Gastroesophageal sphincter (tissue), 4 donors: ENCODE measurements around the gene ZFP14. TPM values are rescaled to one million over a fixed set of nuclear protein-coding genes. Genes with fewer than 3 reads are reported as not detected.
"Not testable (repeated sequence)": the region's sequence is repeated elsewhere in the genome, so short reads cannot be mapped to it uniquely, and the experiment has no call there.

Experiments used
- ATAC-seq: fragments of 150-250 bp; one replicate; pipeline ENCODE4 v1.9.1; 2016; ENCODE audit warnings: mild to moderate bottlenecking, moderate library complexity
- H3K27ac ChIP-seq, 4 donors: fragments of 200-600 bp; sonication (generic) in 3 of 4; 1 replicate in 3 of 4; 2 replicates in 1 of 4; pipeline ENCODE4 v1.5.1; 2016 to 2019
- H3K27me3 ChIP-seq: fragments of 200-600 bp; sonication (generic); one replicate; pipeline ENCODE4 v1.5.1; 2019
- H3K36me3 ChIP-seq, 2 donors: fragments of 200-600 bp; sonication (generic); one replicate each; pipeline ENCODE4 v1.5.1; 2019; ENCODE audit warnings: control low read depth in 1 of 2
- H3K4me1 ChIP-seq, 3 donors: fragments of 200-600 bp; sonication (generic); 1 replicate in 2 of 3; 2 replicates in 1 of 3; pipeline ENCODE4 v1.5.1; 2016 to 2019; ENCODE audit warnings: control low read depth in 2 of 3
- H3K4me3 ChIP-seq, 2 donors: fragments of 200-600 bp; sonication (generic); one replicate each; pipeline ENCODE4 v1.5.1; 2019; ENCODE audit warnings: mild to moderate bottlenecking in 1 of 2, moderate library complexity in 1 of 2
- H3K9me3 ChIP-seq, 3 donors: fragments of 200-600 bp; sonication (generic); one replicate each; pipeline ENCODE4 v1.5.1; 2017 to 2019; ENCODE audit warnings: control low read depth in 2 of 3
- CTCF ChIP-seq, 4 experiments: fragments of 200-600 bp in 2 of 4; fragments of 450-650 bp in 2 of 4; sonication (generic) in 1 of 4; IDR thresholded peaks; one replicate each; pipeline ENCODE4 v1.5.1; 2017 to 2019; ENCODE audit warnings: antibody characterized with exemption in 4 of 4, mild to moderate bottlenecking in 2 of 4, moderate library complexity in 2 of 4
- EP300 ChIP-seq: sonication (generic); formaldehyde crosslinking; IDR thresholded peaks from one replicate; pipeline ENCODE4 v1.6.1; 2017; ENCODE audit warnings: antibody characterized with exemption, mild to moderate bottlenecking
- POLR2A ChIP-seq, 2 donors: fragments of 450-650 bp; IDR thresholded peaks; one replicate each; pipeline ENCODE4 v1.6.1; 2017; ENCODE audit warnings: antibody characterized with exemption in 2 of 2, mild to moderate bottlenecking in 2 of 2, moderate library complexity in 1 of 2
- POLR2AphosphoS5 ChIP-seq: sonication (generic); formaldehyde crosslinking; IDR thresholded peaks from one replicate; pipeline ENCODE4 v1.6.1; 2017; ENCODE audit warnings: antibody characterized with exemption
- WGBS, 2 donors: methylation state at CpG; one replicate each; pipeline ENCODE4 v1.1.5; 2018; ENCODE audit warnings: low coverage in 1 of 2; 5-methylcytosine and 5-hydroxymethylcytosine counted together
- total RNA-seq, 4 donors: library from RNA; depleted of rRNA; stranded (reverse); fragments of >200 nt; gene quantifications; one replicate each; pipeline ENCODE4 v1.1.0, GENCODE V29; 2016

The ZFP14 gene
- total RNA-seq, 4 donors from 2014 or later = 3.6 to 10.6 (median 4.1) TPM

GRCh38 chr19:36331353-36332228 is 47.4 kb downstream of the ZFP14 start:
- Histone ChIP-seq H3K4me1 (peaks cover 2 to 21% (median 8%) of the 10 kb centered on the region in 3 donors), H3K27ac (peak overlapping the region in 3 of 4 donors; percentile 43 to 70 (median 52)), H3K36me3 (peaks cover 0 to 43% of the 10 kb centered on the region in 2 donors), H3K4me3 (peak overlapping the region; percentile 63 to 78), H3K9me3 (peaks cover 0 to 3% (median 0%) of the 10 kb centered on the region in 3 donors), H3K27me3 (no peaks in the 10 kb centered on the region)
- ATAC-seq = peak; percentile 99
- TF ChIP-seq POLR2AphosphoS5 (peak; percentile 50), CTCF (IDR thresholded peaks at IDR 0.05) (peak in 1 of 4 experiments; percentile 29), POLR2A (IDR thresholded peaks at IDR 0.05) (no peak)
- 0 to 1% methylated on average over 20 to 26 of the region's 43 CpGs for WGBS, 2 donors

GRCh38 chr19:36330216-36330615 is 48.8 kb downstream of the ZFP14 start:
- Histone ChIP-seq H3K9me3 (peaks cover 0 to 3% (median 0%) of the 10 kb centered on the region in 3 donors), H3K4me3 (no peak overlapping the region), H3K36me3 (peaks cover 0 to 49% of the 10 kb centered on the region in 2 donors), H3K4me1 (peaks cover 2 to 21% (median 8%) of the 10 kb centered on the region in 3 donors), H3K27ac (no peak overlapping the region), H3K27me3 (no peaks in the 10 kb centered on the region)
- no peak for ATAC-seq
- TF ChIP-seq POLR2AphosphoS5 = no peak
- TF ChIP-seq POLR2A (IDR thresholded peaks at IDR 0.05) = no peak
- no peak for TF ChIP-seq EP300
- no peak for TF ChIP-seq CTCF (IDR thresholded peaks at IDR 0.05)
- 53 to 87% methylated on average over 6 to 7 of the region's 19 CpGs for WGBS, 2 donors

- H3K4me3 ChIP-seq, H3K27ac ChIP-seq, ATAC-seq, H3K27me3 ChIP-seq, H3K9me3 ChIP-seq: not testable (repeated sequence)
- 77 to 81% methylated on average over 8 to 15 of the region's 16 CpGs for WGBS, 2 donors
- Histone ChIP-seq H3K36me3 (peaks cover 2 to 56% of the 10 kb centered on the region in 2 donors), H3K4me1 (peaks cover 2 to 21% (median 8%) of the 10 kb centered on the region in 3 donors)
Observed at GRCh38 chr19:36329534-36329933, 49.5 kb downstream of the ZFP14 start.

- not testable (repeated sequence) for ATAC-seq, H3K4me3 ChIP-seq, H3K27me3 ChIP-seq, H3K9me3 ChIP-seq, H3K27ac ChIP-seq
- H3K4me1 ChIP-seq = peaks cover 0 to 14% (median 5%) of the 10 kb centered on the region in 3 donors
- WGBS, 2 donors = 77 to 91% methylated on average over 3 to 4 of the region's 10 CpGs
- peaks cover 2 to 56% of the 10 kb centered on the region in 2 donors for H3K36me3 ChIP-seq
Observed at GRCh38 chr19:36326649-36327048, 52.4 kb downstream of the ZFP14 start.

- H3K4me3 ChIP-seq, H3K27me3 ChIP-seq, H3K4me1 ChIP-seq, ATAC-seq, H3K9me3 ChIP-seq, H3K27ac ChIP-seq: not testable (repeated sequence)
- peaks cover 0 to 26% of the 10 kb centered on the region in 2 donors for H3K36me3 ChIP-seq
- WGBS, 2 donors = 78% methylated on average over 1 of the region's 1 CpG; no CpG with 5 or more reads in 1 of the 2 donors
Observed at GRCh38 chr19:36315164-36315563, 63.8 kb downstream of the ZFP14 start.

- peaks cover 0 to 15% of the 10 kb centered on the region in 2 donors for H3K36me3 ChIP-seq
- not testable (repeated sequence) for H3K4me1 ChIP-seq, H3K4me3 ChIP-seq, H3K27me3 ChIP-seq, H3K9me3 ChIP-seq, ATAC-seq, H3K27ac ChIP-seq
- WGBS, 2 donors = 80% methylated on average over 2 of the region's 5 CpGs; no CpG with 5 or more reads in 1 of the 2 donors
Observed at GRCh38 chr19:36314053-36314452, 64.9 kb downstream of the ZFP14 start.

GRCh38 chr19:36311098-36311760 is 67.8 kb downstream of the ZFP14 start:
- not testable (repeated sequence) for ATAC-seq
- no CpG with 5 or more reads among the region's 26 CpGs for WGBS, 2 donors

GRCh38 chr19:36310416-36310990 is 68.5 kb downstream of the ZFP14 start:
- not testable (repeated sequence) for H3K36me3 ChIP-seq, H3K4me1 ChIP-seq, H3K27ac ChIP-seq, ATAC-seq, H3K4me3 ChIP-seq, H3K9me3 ChIP-seq, H3K27me3 ChIP-seq
- no CpG with 5 or more reads among the region's 5 CpGs for WGBS, 2 donors

More at GRCh38 chr19:36311098-36311760, 67.8 kb downstream of the ZFP14 start:
- not testable (repeated sequence) for H3K27ac ChIP-seq, H3K4me1 ChIP-seq, H3K27me3 ChIP-seq, H3K9me3 ChIP-seq, H3K4me3 ChIP-seq, H3K36me3 ChIP-seq

GRCh38 chr19:36309759-36310158 is 69.2 kb downstream of the ZFP14 start:
- not testable (repeated sequence) for ATAC-seq, H3K4me1 ChIP-seq, H3K9me3 ChIP-seq, H3K27me3 ChIP-seq, H3K36me3 ChIP-seq
- H3K4me3 ChIP-seq = peak overlapping the region in 1 of 2 donors; percentile 45
- 92% methylated on average over 2 of the region's 23 CpGs; no CpG with 5 or more reads in 1 of the 2 donors for WGBS, 2 donors
- H3K27ac ChIP-seq = peak overlapping the region in 1 of 4 donors; percentile 66

- H3K4me1 ChIP-seq, ATAC-seq, H3K9me3 ChIP-seq, H3K27me3 ChIP-seq, H3K36me3 ChIP-seq: not testable (repeated sequence)
- peak overlapping the region in 1 of 4 donors; percentile 66 for H3K27ac ChIP-seq
- WGBS, 2 donors = no CpG with 5 or more reads among the region's 39 CpGs
- peak overlapping the region in 1 of 2 donors; percentile 45 for H3K4me3 ChIP-seq
Observed at GRCh38 chr19:36309309-36309708, 69.7 kb downstream of the ZFP14 start.
